Endometrium (tissue), 2 donors: ENCODE results near the gene RAB40A.

Source experiments
- FAIRE-seq: peaks from 2 replicates; lab custom pipeline; 2012; peaks lifted over from hg19 to GRCh38; lab: Jason Lieb, UNC
- donor health status: control.
- donor health status: control.

Gene RAB40A

GRCh38 chrX:103519389-103519788 is at the start of gene RAB40A:
TSS of gene RAB40A (minus strand) at chrX:103519489. CDS start at chrX:103500756, 18,733 bp downstream.
- FAIRE-seq = no peak

GRCh38 chrX:103565752-103566151 is 46.5 kb upstream of the RAB40A start:
- FAIRE-seq = no peak

- no peak for FAIRE-seq
Observed at GRCh38 chrX:103565197-103565596, 45.9 kb upstream of the RAB40A start.

- no peak for FAIRE-seq
Observed at GRCh38 chrX:103562801-103563200, 43.5 kb upstream of the RAB40A start.

- no peak for FAIRE-seq
Observed at GRCh38 chrX:103560256-103560655, 41.0 kb upstream of the RAB40A start.

GRCh38 chrX:103556963-103557612 is 37.8 kb upstream of the RAB40A start:
- FAIRE-seq = no peak

GRCh38 chrX:103554687-103555424 is 35.6 kb upstream of the RAB40A start:
- no peak for FAIRE-seq

- FAIRE-seq = no peak
Observed at GRCh38 chrX:103552236-103552635, 32.9 kb upstream of the RAB40A start.

- peak; percentile 35 for FAIRE-seq
Observed at GRCh38 chrX:103550415-103551051, 31.2 kb upstream of the RAB40A start.

GRCh38 chrX:103549916-103550315 is 30.6 kb upstream of the RAB40A start:
- FAIRE-seq = no peak

GRCh38 chrX:103540145-103540544 is 20.9 kb upstream of the RAB40A start:
- no peak for FAIRE-seq

- no peak for FAIRE-seq
Observed at GRCh38 chrX:103539695-103540094, 20.4 kb upstream of the RAB40A start.

GRCh38 chrX:103538728-103539127 is 19.4 kb upstream of the RAB40A start:
- no peak for FAIRE-seq

- no peak for FAIRE-seq
Observed at GRCh38 chrX:103537871-103538387, 18.6 kb upstream of the RAB40A start.

GRCh38 chrX:103536732-103537131 is 17.4 kb upstream of the RAB40A start:
- FAIRE-seq = no peak

- FAIRE-seq = peak; percentile 85
Observed at GRCh38 chrX:103536071-103536470, 16.8 kb upstream of the RAB40A start.

GRCh38 chrX:103535206-103535605 is 15.9 kb upstream of the RAB40A start:
- no peak for FAIRE-seq

GRCh38 chrX:103533511-103534216 is 14.4 kb upstream of the RAB40A start:
- peak; percentile 51 for FAIRE-seq

GRCh38 chrX:103531002-103531401 is 11.7 kb upstream of the RAB40A start:
- FAIRE-seq = no peak

GRCh38 chrX:103530545-103530944 is 11.3 kb upstream of the RAB40A start:
- no peak for FAIRE-seq

- FAIRE-seq = no peak
Observed at GRCh38 chrX:103529550-103529949, 10.3 kb upstream of the RAB40A start.

GRCh38 chrX:103524747-103525146 is 5.5 kb upstream of the RAB40A start:
- no peak for FAIRE-seq
